ENCODE measurements around the gene TM4SF1. TPM values are rescaled to one million over a fixed set of nuclear protein-coding genes. Genes with fewer than 3 reads are reported as not detected.

The TM4SF1 gene
- total RNA-seq, 4 donors from 2014 or later = 15.2 to 55.3 (median 25.8) TPM

- no peaks in the 10 kb centered on the region for H3K36me3 ChIP-seq
- DNase-seq = no peak
- peaks cover 0 to 35% (median 0%) of the 10 kb centered on the region in 4 donors for H3K4me1 ChIP-seq
- no peaks in the 10 kb centered on the region for H3K27me3 ChIP-seq
- peak overlapping the region in 1 of 4 donors; percentile 0 for H3K4me3 ChIP-seq
- TF ChIP-seq CTCF (IDR thresholded peaks at IDR 0.05) (no peak), POLR2A (IDR thresholded peaks at IDR 0.05) (no peak)
- H3K9me3 ChIP-seq = no peaks in the 10 kb centered on the region
- peak overlapping the region in 1 of 4 donors; percentile 47 for H3K27ac ChIP-seq
These were observed 4.0 kb downstream of the TM4SF1 start for GRCh38 chr3:149373235-149374125.

GRCh38 chr3:149371723-149372114, 5.7 kb downstream of the TM4SF1 start:
- no peak for TF ChIP-seq CTCF (IDR thresholded peaks at IDR 0.05)
- Histone ChIP-seq H3K9me3 (no peaks in the 10 kb centered on the region), H3K27me3 (no peaks in the 10 kb centered on the region), H3K4me3 (no peak overlapping the region), H3K27ac (peak overlapping the region in 2 of 4 donors; percentile 22 to 26), H3K4me1 (peaks cover 0 to 24% (median 0%) of the 10 kb centered on the region in 4 donors), H3K36me3 (no peaks in the 10 kb centered on the region)
- DNase-seq = no peak

GRCh38 chr3:149371001-149371722, 6.3 kb downstream of the TM4SF1 start:
- H3K9me3 ChIP-seq = no peaks in the 10 kb centered on the region
- H3K4me1 ChIP-seq = peaks cover 0 to 24% (median 0%) of the 10 kb centered on the region in 4 donors
- no peak for DNase-seq
- TF ChIP-seq CTCF (IDR thresholded peaks at IDR 0.05) = peak in 1 of 6 experiments; percentile 3
- no peak for TF ChIP-seq POLR2A (IDR thresholded peaks at IDR 0.05)
- no peak overlapping the region for H3K4me3 ChIP-seq
- H3K36me3 ChIP-seq = no peaks in the 10 kb centered on the region
- peak overlapping the region in 2 of 4 donors; percentile 22 to 26 for H3K27ac ChIP-seq
- H3K27me3 ChIP-seq = no peaks in the 10 kb centered on the region

- Histone ChIP-seq H3K4me1 (peaks cover 0 to 24% (median 0%) of the 10 kb centered on the region in 4 donors), H3K27me3 (no peaks in the 10 kb centered on the region), H3K36me3 (no peaks in the 10 kb centered on the region), H3K9me3 (no peaks in the 10 kb centered on the region), H3K4me3 (no peak overlapping the region), H3K27ac (peak overlapping the region in 2 of 4 donors; percentile 22 to 60)
- no peak for TF ChIP-seq POLR2A (IDR thresholded peaks at IDR 0.05)
- TF ChIP-seq CTCF (IDR thresholded peaks at IDR 0.05) = no peak
- DNase-seq = no peak
These were observed 7.2 kb downstream of the TM4SF1 start for GRCh38 chr3:149369991-149370866.

Measured in Peyer's patch (tissue), 4 donors.